Stimulated activated CD8-positive, alpha-beta memory T cell treated with anti-CD3 and anti-CD28 coated beads, Interleukin-7, amount 100 ng/mL, for 48 hours (primary cell): Measurements from ENCODE around the gene PDE6H.
A peak's percentile ranks its signal among the peaks of the same experiment; 100 is the strongest.

Experiments used
- DNase-seq, 2 donors: peaks; one replicate each; pipeline ENCODE4 v3.0.0-alpha.2; 2020; ENCODE audit warnings: low read depth in 1 of 2; ENCODE audit errors: extremely low read depth in 1 of 2

The PDE6H gene

DNA sequence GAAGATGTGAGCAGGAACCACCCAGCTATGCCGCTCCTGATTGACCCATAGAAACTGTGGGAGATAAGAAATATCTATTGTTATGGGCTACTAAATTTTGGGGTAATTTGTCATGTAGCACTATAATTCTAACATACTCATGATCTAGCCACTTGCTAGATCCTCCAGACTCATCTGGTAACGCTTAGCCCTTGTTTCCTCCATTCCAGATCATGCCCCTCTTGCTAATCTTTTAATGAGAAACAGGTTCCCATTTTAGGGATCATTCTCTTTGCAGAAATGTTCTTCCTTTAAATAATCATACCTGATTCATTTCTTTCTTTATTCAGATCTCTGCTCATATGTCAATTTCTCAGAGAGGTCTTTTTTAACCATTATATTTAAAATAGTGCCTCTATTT lies 7.6 kb upstream of the PDE6H start:
- DNase-seq: no peak

DNA sequence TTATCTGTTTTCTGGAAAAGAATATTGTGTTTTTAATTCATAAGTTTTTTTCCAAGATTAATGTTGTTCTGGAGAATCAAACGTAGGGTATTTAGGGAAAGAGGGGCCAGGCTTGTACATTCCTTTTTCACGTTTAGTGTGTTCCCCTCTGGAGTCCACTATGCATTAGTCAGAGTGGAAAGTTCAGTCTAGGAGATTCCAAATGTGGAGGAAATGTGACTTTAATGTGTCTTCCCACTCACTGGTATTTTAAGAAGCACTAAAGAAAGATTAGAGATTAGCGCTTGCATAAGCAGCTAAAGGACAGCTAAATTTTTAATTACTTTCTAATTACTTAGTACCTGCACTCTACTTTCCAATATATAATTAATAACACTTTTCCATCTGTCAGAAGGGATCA lies 4.4 kb upstream of the PDE6H start:
- DNase-seq: no peak

- no peak for DNase-seq
These were observed 2.4 kb upstream of the PDE6H start for GRCh38 chr12:14970473-14970872.

DNA sequence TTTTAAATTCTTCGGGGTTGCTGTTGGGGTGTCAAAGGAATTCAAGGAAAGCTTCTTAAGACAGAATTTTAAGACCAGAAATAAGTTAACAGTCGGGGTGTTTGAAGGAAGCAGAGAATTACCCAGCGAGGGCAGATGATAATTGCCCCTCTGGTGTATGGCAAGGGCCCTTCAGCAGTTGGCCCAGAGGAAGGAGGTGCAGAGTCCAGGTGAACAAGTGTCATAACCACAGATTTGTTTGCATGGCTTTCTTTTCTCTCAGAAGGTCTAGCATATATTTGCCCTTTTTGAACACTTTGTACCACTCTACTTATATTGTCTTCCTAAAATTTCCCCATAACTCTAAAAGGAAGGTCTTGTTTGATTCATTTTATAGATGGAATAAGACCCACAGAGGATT lies 1.8 kb downstream of the PDE6H start:
- DNase-seq: no peak

DNA sequence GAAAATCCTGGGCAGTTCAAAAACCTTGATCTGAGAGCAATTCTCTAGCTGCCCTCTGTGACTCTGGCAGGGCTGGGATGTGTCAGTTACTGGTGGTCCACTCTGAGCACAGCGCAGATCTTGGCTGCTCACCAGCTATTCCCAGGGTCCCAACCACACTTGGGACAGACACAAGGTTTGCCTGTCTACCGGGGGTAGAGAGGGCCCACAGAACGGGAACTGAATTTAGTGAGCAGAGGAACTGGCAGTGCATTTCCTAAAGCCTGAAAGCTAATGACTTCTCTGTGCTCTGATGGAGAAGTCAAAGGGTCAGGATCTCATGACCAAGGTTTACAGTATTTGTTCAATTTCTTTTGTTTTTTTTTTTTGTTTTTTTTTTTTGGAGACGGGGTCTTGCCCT lies 2.6 kb downstream of the PDE6H start:
- no peak for DNase-seq

DNA sequence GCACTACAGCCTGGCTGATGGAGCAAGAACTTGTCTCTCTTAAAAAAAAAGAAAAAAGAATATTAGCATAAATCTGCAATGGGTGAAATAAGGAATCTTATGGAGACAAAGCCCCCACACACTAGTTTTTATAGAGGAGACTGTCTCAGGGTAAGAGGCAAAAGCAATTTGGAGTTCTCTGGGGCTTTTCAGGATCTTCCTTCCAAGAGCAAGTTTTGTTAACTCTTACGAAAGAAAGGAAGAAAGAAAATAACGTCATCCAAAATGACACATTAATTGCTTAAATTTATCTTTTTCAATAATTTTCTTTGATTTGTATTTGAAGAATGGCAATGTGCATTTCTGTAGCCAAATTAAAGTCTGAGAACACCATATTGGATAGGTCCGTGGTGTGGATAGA lies 3.8 kb downstream of the PDE6H start:
- DNase-seq: no peak

DNA sequence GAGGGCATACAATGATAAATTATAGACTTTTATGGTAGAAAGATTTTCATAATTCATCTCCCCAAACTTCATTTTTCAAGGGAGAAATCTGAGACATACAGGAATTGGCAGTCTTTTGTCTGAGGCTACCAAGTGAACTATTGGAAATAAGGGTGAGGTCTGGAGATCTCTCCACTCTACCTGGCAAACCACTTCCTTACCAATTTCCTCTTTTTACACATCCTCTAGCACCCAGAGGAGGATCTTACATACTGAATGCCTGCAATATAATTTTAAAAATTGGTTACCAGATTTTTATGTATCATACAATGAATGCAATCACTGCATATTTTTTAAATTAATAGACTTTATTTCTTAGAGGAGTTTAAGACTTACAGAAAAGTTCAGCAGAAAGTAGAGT lies 6.6 kb downstream of the PDE6H start:
- no peak for DNase-seq

GRCh38 chr12:14981049-14981448 lies 8.2 kb downstream of the PDE6H start:
- DNase-seq: no peak

DNA sequence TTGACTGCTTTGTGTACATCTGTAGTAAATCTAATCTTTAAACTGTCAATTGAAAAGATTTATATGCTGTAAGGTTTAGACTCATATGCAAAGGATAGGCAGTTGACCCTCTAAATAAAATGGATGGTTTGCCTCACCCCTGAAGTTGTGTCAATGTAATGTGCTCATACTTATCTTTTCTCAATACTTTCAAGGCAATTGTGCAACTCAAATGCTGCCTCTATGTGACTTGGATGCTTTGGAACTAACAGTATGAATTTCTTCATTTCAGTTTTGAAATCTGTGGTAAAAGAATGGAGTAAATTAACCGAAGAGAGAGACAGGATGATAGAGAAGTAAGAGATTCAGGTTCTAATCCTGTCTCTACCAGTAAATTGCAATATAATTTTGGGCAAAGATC lies 9.7 kb downstream of the PDE6H start:
- DNase-seq: no peak

DNA sequence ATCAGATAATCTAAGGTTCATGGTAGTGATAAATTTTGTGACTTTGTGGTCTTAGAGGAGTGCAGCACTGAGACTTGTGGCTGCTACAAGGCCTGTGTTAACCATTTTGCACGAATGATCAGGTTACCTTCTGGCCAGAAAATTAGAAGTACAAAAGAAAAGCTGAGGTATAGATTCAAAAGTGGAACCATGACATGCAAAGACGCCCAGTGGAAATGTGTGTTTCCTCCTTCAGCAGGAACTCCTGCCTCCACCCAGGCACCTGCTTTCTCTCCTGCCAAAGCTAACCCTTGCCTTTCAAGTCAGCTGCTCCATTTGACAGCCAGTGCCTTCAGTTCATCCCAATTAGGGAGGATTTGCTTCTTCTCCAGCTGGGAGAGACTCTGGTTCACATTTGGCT lies 10.1 kb downstream of the PDE6H start:
- DNase-seq: no peak

- DNase-seq: no peak
These were observed 11.2 kb downstream of the PDE6H start for GRCh38 chr12:14984036-14984435.

DNA sequence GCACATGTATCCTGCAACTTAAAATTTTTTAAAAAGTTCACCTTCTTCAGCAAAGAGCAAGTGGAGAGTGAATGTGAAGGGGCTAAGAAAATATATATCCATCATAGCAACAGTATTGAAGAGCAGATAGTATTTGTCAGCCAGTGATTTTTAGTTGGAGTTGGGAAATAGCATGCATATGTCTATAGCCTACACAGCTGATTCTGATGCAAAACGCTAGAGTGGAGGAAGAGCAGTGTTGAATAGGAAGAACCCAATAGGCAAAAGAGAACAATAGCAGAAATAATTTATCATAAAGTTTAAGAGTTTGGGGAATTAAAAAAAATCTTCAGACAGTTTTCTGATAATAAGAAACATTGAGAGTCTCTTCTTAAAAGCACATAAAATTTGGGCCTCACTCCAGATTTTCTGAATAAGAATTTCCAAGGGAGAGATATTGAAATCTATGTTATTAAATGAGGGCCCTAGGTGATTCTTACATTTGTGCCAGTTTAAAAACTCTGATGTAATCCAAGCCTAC lies 12.0 kb downstream of the PDE6H start:
- DNase-seq: no peak

GRCh38 chr12:14986449-14986848 lies 13.6 kb downstream of the PDE6H start:
- no peak for DNase-seq

DNA sequence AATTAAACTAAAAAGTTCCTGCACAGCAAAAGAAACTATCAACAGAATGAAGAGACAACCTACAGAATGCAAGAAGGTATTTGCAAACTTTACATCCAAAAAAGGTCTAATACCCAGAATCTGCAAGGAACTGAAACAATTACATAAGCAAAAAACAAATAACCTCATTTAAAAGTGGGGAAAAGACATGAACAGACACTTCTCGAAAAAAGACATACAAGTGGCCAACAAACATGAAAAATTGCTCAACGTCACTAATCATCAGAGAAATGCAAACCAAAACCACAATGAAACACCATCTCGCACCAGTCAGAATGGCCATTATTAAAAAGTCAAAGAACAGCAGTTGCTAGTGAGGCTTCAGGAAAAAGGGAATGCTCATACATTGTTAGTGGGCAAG lies 15.2 kb downstream of the PDE6H start:
- DNase-seq: no peak

DNA sequence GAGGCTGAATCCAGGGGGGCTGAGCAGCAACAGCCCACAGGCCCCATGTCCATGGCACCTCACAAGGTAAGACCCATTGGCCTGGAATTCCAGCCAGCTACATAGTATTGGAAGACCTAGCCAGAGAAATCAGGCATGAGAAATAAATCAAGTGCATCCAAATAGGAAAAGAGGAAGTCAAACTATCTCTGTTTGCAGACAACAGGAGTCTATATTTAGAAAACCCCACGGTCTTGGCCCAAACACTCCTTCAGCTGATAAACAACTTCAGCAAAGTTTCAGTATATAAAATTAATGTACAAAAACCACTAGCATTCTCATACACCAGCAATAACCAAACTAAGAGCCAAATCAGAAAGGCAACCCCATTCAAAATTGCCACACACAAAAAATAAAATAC lies 16.9 kb downstream of the PDE6H start:
- DNase-seq: no peak

GRCh38 chr12:14991069-14991468 lies 18.2 kb downstream of the PDE6H start:
- no peak for DNase-seq

DNA sequence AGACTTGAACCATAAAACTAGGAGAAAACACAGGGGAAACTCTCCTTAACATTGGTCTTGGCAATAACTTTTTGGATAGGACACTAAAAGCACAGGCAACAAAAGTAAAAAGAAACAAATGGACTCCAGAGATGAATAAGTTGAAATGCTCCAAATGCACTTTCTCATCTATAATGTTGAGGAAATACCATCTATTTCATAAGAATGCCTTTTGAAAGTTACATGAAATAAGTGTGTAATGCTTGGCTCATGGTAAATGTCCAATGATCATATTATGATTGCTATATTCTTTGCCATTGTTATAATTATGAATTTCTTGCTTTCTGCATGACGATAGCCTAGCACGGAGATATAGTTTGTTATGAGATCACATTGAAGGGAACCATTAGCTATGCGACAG lies 19.8 kb downstream of the PDE6H start:
- no peak for DNase-seq

GRCh38 chr12:14993117-14993516 lies 20.3 kb downstream of the PDE6H start:
- no peak for DNase-seq

GRCh38 chr12:14993537-14994266 lies 20.9 kb downstream of the PDE6H start:
- peak; percentile 1 to 32 for DNase-seq

DNA sequence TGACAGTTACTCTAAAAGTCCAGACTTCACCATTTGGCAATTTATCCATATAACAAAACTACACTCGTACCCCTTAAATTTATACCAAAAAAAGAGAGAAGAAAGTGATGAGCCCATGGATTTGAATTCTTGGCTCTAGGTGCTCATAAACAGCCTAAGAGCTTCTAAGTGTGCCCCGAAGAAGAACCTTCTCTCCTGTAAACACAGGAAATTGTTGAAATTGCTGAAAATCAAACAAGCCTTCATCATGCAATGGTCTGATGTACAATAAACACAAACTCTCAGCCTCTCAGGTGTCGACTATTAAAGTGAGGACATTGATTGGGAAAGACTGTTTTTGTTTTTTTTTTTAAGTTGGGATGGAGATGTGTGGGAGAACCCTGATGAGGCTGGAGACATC lies 21.8 kb downstream of the PDE6H start:
- DNase-seq: no peak

- no peak for DNase-seq
These were observed 23.0 kb downstream of the PDE6H start for GRCh38 chr12:14995583-14996425.

- DNase-seq: no peak
These were observed 25.2 kb downstream of the PDE6H start for GRCh38 chr12:14997998-14998397.
